WTC11 (cell line): ENCODE measurements around the gene TRMT6. TPM values are rescaled to one million over a fixed set of nuclear protein-coding genes. Genes with fewer than 3 reads are reported as not detected.
A peak's percentile ranks its signal among the peaks of the same experiment; 100 is the strongest.

ENCODE experiments used
- ATAC-seq: fragments of 200-7000 bp; cut with Tn5 transposase; 2 replicates; pipeline ENCODE4 v1.10.0; 2021; ENCODE audit warnings: mild to moderate bottlenecking, moderate library complexity
- CTCF ChIA-PET: fragments of 300-600 bp; sonication (Branson Sonifier 250); formaldehyde crosslinking; loops from one replicate; lab custom pipeline; 2021; ENCODE audit warnings: antibody characterized with exemption; lab: Charles Lee
- POLR2A ChIA-PET: fragments of 350-600 bp; sonication (Branson Sonifier 250); formaldehyde crosslinking; loops from one replicate; lab custom pipeline; 2021; ENCODE audit warnings: antibody characterized with exemption; lab: Charles Lee
- DNase-seq: peaks from one replicate; pipeline ENCODE4 v3.0.0; 2021; ENCODE audit warnings: low spot score
- H3K27ac Mint-ChIP-seq: 2 replicates; pipeline ENCODE4 v1.8.0; 2021; ENCODE audit warnings: mixed read lengths
- H3K27me3 Mint-ChIP-seq: 2 replicates; pipeline ENCODE4 v1.8.0; 2021; ENCODE audit warnings: low read depth, mild to moderate bottlenecking, moderate library complexity, mixed read lengths
- H3K36me3 Mint-ChIP-seq: 2 replicates; pipeline ENCODE4 v1.8.0; 2021; ENCODE audit warnings: mixed read lengths
- H3K4me1 Mint-ChIP-seq: 2 replicates; pipeline ENCODE4 v1.8.0; 2022; ENCODE audit warnings: mixed read lengths
- H3K4me3 Mint-ChIP-seq: 2 replicates; pipeline ENCODE4 v1.8.0; 2021; ENCODE audit warnings: mild to moderate bottlenecking, moderate library complexity, mixed read lengths
- H3K9me3 Mint-ChIP-seq: 2 replicates; pipeline ENCODE4 v1.8.0; 2021; ENCODE audit warnings: mixed read lengths
- ATF6 ChIP-seq: sonication (generic); formaldehyde crosslinking; IDR thresholded peaks from 2 replicates; pipeline ENCODE4 v1.8.1; 2023; ENCODE audit warnings: mild to moderate bottlenecking, missing genetic modification reagents
- CDX4 ChIP-seq: fragments of 250-450 bp; sonication (Bioruptor Pico); IDR thresholded peaks from 2 replicates; pipeline ENCODE4 v1.9.0; 2021; ENCODE audit warnings: moderate library complexity, mild to moderate bottlenecking, inconsistent platforms, borderline replicate concordance
- CREM ChIP-seq: sonication (generic); formaldehyde crosslinking; IDR thresholded peaks from 2 replicates; pipeline ENCODE4 v1.8.1; 2022; ENCODE audit warnings: mild to moderate bottlenecking, missing genetic modification reagents, moderate library complexity
- FOXJ3 ChIP-seq: sonication (generic); formaldehyde crosslinking; IDR thresholded peaks from 2 replicates; pipeline ENCODE4 v1.9.0; 2021; ENCODE audit warnings: missing genetic modification reagents, mild to moderate bottlenecking, borderline replicate concordance
- IRF2 ChIP-seq: sonication (generic); formaldehyde crosslinking; IDR thresholded peaks from 2 replicates; pipeline ENCODE4 v1.8.0; 2022; ENCODE audit warnings: low read depth, missing genetic modification reagents, borderline replicate concordance
- NFE2L1 ChIP-seq: sonication (generic); formaldehyde crosslinking; IDR thresholded peaks from 2 replicates; pipeline ENCODE4 v1.8.1; 2023; ENCODE audit warnings: missing genetic modification reagents
- NR3C1 ChIP-seq: sonication (generic); formaldehyde crosslinking; conservative IDR thresholded peaks from 2 replicates; pipeline ENCODE4 v1.8.1; 2023; ENCODE audit warnings: low read depth, mild to moderate bottlenecking, missing genetic modification reagents
- PRRX2 ChIP-seq: fragments of 250-450 bp; sonication (Bioruptor Pico); IDR thresholded peaks from 2 replicates; pipeline ENCODE4 v1.8.0; 2021; ENCODE audit warnings: mild to moderate bottlenecking
- TEAD4 ChIP-seq: sonication (generic); formaldehyde crosslinking; IDR thresholded peaks from 2 replicates; pipeline ENCODE4 v1.8.0; 2022; ENCODE audit warnings: mild to moderate bottlenecking, missing genetic modification reagents
- ZBTB43 ChIP-seq: sonication (generic); formaldehyde crosslinking; IDR thresholded peaks from 2 replicates; pipeline ENCODE4 v1.8.1; 2023; ENCODE audit warnings: mild to moderate bottlenecking, missing genetic modification reagents
- ZNF121 ChIP-seq: sonication (generic); formaldehyde crosslinking; IDR thresholded peaks from 2 replicates; pipeline ENCODE4 v1.8.0; 2023; ENCODE audit warnings: missing genetic modification reagents
- total RNA-seq: library from RNA; stranded (reverse); gene quantifications from 3 replicates; pipeline ENCODE4 v1.2.3, GENCODE V29; 2021
- TF ChIP-seq, protein P1 (sequence below): fragments of 250-450 bp; sonication (Bioruptor Pico); IDR thresholded peaks from 2 replicates; pipeline ENCODE4 v1.9.0; 2021; ENCODE audit warnings: mild to moderate bottlenecking, borderline replicate concordance
- TF ChIP-seq, protein P2 (sequence below): fragments of 250-450 bp; sonication (Bioruptor Pico); IDR thresholded peaks from 2 replicates; pipeline ENCODE4 v2.1.2; 2022; ENCODE audit warnings: mild to moderate bottlenecking, moderate library complexity
- TF ChIP-seq, protein P3 (sequence below): sonication (generic); formaldehyde crosslinking; IDR thresholded peaks from 2 replicates; pipeline ENCODE4 v1.8.1; 2023; ENCODE audit warnings: mild to moderate bottlenecking, missing genetic modification reagents, moderate library complexity

The TRMT6 gene
- total RNA-seq, 1 experiment from 2014 or later = 17.2 TPM

DNA sequence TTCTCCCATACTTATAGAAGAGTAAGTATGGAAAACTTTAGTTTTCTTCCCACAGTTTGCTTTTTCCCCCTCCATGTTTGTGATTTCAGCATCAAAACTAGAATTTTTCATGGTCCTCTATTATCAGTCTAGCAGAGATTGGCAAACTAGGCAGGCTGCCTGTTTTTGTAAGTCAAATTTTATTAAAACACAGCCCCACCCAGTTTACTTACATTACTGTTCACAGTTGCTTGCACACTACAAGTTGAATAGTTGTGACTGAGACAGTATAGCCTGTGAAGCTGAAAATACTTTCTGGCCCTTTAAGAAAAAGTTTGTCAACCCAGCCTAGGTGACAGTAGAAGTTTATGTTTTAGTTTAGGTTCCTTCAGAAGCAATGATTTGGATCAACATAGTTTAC lies 19.6 kb upstream of the TRMT6 start (continued):
- TF ChIP-seq CDX4 (CRISPR knock-in tag) (no peak), NR3C1 (no peak), IRF2 (CRISPR knock-in tag) (no peak), PRRX2 (CRISPR knock-in tag) (no peak)
- TF ChIP-seq, protein P1, sequence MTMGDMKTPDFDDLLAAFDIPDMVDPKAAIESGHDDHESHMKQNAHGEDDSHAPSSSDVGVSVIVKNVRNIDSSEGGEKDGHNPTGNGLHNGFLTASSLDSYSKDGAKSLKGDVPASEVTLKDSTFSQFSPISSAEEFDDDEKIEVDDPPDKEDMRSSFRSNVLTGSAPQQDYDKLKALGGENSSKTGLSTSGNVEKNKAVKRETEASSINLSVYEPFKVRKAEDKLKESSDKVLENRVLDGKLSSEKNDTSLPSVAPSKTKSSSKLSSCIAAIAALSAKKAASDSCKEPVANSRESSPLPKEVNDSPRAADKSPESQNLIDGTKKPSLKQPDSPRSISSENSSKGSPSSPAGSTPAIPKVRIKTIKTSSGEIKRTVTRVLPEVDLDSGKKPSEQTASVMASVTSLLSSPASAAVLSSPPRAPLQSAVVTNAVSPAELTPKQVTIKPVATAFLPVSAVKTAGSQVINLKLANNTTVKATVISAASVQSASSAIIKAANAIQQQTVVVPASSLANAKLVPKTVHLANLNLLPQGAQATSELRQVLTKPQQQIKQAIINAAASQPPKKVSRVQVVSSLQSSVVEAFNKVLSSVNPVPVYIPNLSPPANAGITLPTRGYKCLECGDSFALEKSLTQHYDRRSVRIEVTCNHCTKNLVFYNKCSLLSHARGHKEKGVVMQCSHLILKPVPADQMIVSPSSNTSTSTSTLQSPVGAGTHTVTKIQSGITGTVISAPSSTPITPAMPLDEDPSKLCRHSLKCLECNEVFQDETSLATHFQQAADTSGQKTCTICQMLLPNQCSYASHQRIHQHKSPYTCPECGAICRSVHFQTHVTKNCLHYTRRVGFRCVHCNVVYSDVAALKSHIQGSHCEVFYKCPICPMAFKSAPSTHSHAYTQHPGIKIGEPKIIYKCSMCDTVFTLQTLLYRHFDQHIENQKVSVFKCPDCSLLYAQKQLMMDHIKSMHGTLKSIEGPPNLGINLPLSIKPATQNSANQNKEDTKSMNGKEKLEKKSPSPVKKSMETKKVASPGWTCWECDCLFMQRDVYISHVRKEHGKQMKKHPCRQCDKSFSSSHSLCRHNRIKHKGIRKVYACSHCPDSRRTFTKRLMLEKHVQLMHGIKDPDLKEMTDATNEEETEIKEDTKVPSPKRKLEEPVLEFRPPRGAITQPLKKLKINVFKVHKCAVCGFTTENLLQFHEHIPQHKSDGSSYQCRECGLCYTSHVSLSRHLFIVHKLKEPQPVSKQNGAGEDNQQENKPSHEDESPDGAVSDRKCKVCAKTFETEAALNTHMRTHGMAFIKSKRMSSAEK (CRISPR knock-in tag) = no peak

DNA sequence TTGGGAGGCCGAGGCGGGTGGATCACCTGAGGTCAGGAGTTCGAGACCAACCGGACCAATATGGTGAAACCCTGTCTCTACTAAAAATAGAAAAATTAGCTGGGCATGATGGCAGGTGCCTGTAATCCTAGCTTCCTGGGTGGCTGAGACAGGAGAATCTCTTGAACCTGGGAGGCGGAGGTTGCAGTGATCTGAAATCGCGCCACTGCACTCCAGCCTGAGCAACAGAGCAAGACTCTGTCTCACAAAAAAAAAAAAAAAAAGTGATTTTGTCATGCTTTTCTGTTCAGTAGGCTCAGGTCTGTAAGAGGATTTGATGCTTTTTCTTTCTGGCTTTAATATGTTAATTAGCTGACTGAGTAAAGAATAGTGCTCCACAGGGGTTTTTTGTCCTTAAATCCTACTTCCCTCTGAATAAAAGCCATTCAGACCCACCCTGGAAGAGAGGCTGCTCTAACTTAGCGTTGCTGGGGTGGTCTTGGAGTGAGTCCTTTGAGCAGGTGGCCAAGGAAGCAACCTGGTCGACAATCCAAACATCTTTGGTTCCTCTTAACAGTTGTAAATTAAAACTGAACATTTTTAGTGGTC lies 19.1 kb upstream of the TRMT6 start:
- peak; percentile 36 for DNase-seq
- Mint-ChIP-seq H3K36me3 (peaks cover 80% of the 10 kb centered on the region), H3K27me3 (peaks cover 91% of the 10 kb centered on the region), H3K27ac (no peak overlapping the region), H3K4me3 (no peak overlapping the region), H3K9me3 (no peaks in the 10 kb centered on the region), H3K4me1 (peaks cover 15% of the 10 kb centered on the region)
- ATAC-seq = peak; percentile 95
- ChIA-PET CTCF (interaction anchor here (0.7 to 1.2 kb wide), 2 partner anchors 33 to 412 kb away, joined by 3 to 4 read pairs; no protein-coding TSS in a partner anchor), POLR2A (interaction anchor here (0.7 kb wide), 2 partner anchors 141 to 143 kb away, joined by 3 read pairs; no protein-coding TSS in a partner anchor)
- peak; percentile 66; the same call in 1 of the 2 replicates for TF ChIP-seq ZNF121 (CRISPR knock-in tag)
- TF ChIP-seq, protein P2, sequence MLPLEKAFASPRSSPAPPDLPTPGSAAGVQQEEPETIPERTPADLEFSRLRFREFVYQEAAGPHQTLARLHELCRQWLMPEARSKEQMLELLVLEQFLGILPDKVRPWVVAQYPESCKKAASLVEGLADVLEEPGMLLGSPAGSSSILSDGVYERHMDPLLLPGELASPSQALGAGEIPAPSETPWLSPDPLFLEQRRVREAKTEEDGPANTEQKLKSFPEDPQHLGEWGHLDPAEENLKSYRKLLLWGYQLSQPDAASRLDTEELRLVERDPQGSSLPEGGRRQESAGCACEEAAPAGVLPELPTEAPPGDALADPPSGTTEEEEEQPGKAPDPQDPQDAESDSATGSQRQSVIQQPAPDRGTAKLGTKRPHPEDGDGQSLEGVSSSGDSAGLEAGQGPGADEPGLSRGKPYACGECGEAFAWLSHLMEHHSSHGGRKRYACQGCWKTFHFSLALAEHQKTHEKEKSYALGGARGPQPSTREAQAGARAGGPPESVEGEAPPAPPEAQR (CRISPR knock-in tag) = no peak

DNA sequence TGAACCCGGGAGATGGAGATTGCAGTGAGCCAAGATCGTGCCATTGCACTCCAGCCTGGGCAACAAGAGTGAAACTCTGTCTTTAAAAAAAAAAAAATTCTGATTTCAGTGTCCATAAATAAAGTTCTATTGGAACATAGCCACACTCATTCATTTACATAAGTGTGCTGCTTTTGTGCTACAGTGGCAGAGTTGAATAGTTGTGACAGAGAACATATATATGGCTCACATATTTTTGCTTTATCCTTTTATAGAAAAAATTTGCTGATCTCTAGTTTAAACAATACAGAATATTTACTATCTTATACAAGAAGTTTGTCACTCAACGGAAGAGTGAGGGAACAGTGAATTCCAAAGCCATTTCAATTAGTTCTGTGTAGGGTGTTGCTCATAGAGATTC lies 18.1 kb upstream of the TRMT6 start:
- POLR2A ChIA-PET = interaction anchor here (0.6 kb wide), 1 partner anchor 332 kb away, joined by 3 read pairs; no protein-coding TSS in a partner anchor
- peaks cover 15% of the 10 kb centered on the region for H3K4me1 Mint-ChIP-seq
- H3K27ac Mint-ChIP-seq = no peak overlapping the region
- ATAC-seq = no peak
- peaks cover 80% of the 10 kb centered on the region for H3K36me3 Mint-ChIP-seq
- CTCF ChIA-PET = no interaction called here
- TF ChIP-seq ATF6 (CRISPR knock-in tag) (no peak), NFE2L1 (CRISPR knock-in tag) (no peak), CREM (no peak), FOXJ3 (no peak), TEAD4 (CRISPR knock-in tag) (no peak), NR3C1 (no peak), ZBTB43 (no peak)
- TF ChIP-seq, protein P3, sequence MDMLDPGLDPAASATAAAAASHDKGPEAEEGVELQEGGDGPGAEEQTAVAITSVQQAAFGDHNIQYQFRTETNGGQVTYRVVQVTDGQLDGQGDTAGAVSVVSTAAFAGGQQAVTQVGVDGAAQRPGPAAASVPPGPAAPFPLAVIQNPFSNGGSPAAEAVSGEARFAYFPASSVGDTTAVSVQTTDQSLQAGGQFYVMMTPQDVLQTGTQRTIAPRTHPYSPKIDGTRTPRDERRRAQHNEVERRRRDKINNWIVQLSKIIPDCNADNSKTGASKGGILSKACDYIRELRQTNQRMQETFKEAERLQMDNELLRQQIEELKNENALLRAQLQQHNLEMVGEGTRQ (CRISPR knock-in tag) = no peak
- no peaks in the 10 kb centered on the region for H3K9me3 Mint-ChIP-seq
- peaks cover 86% of the 10 kb centered on the region for H3K27me3 Mint-ChIP-seq
- no peak for DNase-seq
- H3K4me3 Mint-ChIP-seq = no peak overlapping the region
